ENCODE data around the gene DHCR24.

DHCR24 gene

DNA sequence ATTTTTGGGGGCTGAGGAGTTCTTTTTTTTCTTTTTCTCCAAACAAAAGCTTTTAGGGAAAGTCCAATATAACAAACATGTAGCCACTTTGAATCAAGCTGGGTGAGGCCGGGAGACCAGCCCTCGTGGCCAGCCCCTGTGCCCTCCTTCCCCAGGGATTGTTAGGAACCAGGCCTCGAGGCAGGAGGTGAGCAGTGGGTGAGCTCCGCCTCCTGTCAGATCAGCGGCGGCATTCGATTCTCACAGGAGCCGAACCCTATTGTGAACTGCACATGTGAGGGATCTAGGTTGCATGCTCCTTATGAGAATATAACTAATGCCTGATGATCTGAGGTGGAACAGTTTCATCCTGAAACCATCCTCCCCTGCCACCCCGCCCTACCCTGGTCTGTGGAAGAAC, 44.0 kb downstream of the DHCR24 start:
- FAIRE-seq = no peak

DNA sequence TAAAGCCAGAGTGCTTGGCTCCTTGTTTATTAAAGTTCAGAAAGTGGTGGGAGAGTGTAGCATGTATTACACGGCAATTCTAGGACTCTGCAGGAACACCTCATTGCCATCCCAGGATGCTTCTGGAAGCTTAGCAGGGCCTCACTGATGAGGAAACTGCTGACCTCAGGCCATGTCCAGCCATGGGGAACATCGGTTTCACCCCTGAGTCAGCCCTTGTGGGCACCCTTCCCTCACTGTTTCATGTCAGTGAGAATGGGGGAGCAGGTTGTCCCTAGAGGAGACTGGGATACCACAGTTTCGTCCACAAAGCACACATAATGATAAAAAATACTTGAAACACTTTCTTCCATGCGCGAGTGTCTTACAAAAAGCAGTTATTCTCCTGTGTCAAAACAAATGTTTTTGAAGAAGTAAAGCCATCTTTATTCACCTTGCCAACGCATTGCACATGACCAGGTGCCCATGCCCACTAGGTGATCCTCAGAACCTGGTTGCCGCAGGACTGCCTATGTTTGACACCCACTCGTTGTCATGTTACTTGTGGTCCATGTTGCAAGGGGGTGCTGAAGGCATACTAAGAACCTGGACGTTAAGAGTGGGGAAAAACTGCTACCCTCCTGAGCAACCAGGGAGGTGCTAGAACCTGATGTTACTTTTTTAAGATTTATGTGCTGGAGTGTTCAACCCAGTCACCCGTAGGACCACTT, 44.6 kb downstream of the DHCR24 start:
- no peak for FAIRE-seq

DNA sequence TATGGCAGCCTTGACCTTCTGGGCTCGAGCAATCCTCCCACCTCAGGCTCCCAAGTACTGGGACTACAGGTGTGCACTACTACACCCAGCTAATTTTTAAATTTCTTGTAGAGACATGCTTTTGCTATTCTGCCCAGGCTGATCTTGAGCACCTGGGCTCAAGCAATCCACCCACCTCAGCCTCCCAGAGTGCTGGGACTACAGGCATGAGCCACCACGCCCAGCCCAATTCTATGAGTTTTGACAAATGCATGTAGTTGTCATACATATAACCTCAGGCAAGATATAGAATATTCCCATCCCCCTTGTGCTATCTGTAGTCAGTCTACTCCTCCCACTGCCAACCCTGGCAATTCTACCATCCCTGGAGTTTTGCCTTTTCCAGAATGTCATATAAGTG, 47.2 kb downstream of the DHCR24 start:
- no peak for FAIRE-seq

DNA sequence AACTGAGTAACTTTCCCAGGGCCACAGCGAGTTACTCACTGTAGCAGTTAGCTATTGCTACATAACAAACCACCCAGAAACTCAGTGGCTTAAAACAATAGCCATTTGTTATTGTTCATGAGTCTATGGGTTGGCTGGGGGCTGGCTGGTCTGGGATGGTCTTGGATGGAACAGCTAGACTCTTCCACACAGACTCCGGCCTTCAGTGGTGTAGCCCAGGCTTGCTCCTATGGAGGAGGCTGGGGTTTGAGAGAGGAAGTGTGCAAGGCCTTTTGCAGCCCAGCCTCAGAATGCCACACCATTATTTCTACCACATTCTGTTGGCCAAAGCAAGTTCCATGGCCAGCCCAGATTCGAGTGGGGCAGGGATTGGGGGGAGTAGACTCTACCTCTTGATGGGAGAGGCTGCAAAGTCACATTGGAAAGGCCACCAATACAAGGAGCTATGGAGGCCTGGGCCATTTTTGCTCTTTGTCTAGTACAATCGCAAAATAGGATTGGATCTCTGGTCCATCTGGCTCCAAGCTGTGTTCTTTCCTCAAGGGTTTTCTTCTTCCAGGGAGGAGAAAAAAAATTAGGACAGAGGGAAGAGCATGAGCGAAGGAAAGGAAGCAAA, 48.3 kb downstream of the DHCR24 start:
- no peak for FAIRE-seq

DNA sequence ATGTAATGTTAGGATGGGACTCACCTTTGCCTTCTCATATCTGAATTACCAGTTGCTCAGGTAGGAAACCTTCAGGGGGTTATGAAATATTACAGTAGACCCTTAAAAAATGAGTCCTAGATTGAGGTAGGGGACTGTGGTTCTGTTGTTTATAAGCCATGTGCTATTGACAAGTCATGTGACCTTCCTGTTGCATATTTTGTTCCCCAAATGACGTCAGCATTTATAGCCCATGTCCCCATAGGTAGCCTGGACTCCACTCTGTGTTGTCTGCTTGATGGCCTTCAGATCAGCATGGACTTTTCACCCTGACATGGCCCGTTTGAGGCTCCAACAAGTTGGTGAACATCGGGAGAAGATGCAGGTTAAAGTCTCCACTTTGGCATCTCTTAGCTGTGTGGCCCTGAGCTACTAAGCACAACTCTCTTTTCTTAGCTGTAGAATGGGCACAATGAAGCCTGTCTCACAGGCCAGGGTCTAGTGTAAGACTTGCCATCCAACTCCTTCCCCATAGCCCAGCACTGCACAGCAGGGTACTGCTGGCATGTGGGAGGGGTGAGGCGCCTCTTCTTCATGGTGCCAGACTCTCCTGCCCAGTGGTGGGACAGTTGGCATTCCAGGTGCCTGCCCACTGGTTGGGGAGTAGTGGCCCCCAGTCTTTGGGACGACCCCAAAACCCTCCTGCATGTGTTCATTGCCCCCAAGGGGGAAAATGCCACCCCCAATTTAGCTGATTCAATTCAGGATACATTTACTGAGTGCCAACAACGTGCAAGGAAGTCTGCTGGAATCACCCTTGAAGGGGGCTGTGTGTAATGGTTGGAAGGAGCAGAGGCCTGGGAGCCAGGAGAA, 49.8 kb downstream of the DHCR24 start:
- no peak for FAIRE-seq

DNA sequence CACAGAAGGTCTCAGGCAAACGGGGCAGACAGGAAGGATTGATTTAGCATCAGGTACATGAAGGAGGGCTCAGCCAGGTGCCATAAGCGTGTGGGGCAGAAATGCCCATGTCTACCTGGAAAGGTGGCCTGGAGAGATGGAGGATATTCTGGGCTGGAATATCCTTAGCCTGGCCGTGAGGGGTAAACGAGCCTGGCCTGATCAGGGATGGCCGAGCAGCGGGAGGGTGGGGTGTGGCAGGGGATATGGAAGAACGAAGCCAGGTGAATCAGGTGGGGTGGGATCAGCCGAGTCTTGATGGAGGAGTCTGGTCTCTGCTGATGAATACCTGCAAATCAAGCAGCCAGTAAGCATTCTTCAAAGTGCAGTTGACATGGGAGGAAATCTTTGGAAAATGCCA, 50.4 kb downstream of the DHCR24 start:
- FAIRE-seq = no peak

DNA sequence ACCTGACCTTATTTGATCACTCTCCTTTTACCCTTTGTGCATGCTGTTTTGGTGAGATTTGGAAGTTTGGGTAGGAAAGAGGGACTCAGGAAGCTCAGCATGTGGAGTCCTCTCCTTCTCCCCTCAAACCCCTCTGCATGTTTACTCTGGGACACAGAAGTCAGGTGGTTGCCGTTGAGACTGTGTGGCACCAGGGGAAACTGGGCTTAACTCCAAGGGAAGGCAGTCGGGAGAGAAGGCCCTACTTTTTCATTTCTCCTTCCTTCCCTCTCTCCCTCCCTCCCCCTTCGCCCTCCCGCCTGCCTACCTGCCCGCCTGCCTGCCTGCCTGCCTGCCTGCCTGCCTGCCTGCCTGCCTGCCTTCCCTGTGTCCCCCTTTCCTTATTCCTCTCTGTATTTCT, 51.0 kb downstream of the DHCR24 start:
- FAIRE-seq = no peak

DNA sequence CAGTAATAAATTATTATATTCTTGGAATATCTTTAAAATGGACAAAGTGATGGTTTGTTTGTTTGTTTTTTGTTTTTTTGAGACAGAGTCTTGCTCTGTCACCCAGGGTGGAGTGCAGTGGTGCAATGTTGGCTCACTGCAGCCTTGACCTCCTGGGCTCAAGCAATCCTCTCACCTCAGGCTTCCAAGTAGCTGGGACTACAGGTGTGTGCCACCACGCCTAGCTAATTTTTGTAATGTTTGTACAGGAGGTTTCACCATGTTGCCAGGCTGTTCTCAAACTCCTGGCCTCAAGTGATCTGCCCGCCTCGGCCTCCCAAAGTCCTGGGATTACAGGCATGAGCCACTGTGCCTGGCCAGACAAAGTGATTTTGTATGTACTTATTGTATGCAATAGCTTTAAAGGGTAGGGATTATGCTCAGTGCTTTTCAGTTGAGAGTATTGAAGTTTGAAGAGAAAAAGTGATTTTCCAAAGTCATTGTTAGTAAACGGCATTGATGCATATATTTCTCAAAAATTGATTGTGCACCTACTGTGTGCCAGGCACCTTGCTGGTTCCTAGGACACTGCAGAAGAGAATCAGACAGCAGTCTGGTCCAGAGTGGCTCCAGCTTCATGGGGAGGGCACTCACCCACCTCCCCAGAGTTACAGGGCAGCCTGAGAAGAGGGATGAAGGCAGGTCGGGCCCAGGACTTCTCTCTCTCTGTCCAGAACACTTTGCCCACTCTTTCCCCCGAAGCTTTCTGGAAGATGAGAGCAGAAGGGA, 51.7 kb downstream of the DHCR24 start:
- FAIRE-seq = no peak

DNA sequence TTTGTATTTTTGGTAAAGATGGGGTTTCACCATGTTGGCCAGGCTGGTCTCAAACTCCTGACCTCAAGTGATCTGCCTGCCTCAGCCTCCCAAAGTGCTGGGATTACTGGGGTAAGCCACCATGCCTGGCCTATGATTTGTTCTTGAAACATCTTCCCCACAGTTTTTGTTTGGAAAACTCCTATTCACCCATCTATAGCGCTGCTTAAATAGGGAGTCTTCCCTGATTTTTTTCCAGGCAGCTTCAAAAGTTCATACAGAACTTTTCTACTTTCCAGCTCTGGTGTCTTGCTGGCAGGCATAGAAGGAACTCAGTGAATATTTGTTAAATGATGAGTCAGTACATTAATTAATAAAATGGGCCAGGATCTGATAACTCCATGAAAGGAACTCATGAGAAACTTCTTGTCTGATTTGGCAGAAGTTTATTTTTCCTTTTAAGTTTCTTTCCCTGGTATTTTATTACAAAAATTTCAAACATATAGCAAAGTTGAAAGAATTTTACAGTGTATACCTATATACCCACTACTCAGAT, 52.9 kb downstream of the DHCR24 start:
- no peak for FAIRE-seq

DNA sequence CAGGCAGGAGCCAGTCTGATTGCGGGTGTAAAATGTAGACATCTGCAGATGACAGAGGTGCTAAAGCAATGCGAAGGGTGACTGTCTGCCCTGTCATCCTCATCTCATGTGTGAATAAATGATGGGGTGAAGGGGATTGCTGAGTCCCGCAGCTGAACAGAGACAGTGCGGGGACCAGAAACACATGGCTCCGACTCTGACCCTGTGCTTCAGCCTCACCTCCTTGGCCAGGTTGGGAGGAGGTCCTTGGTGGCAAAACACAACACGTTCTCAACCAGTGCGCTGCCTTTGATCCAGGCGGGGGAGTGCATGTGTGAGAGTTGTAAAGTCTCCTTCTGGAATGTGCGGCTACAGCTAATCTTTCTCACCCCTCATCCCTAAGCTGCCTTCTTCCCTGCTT, 53.9 kb downstream of the DHCR24 start:
- no peak for FAIRE-seq

DNA sequence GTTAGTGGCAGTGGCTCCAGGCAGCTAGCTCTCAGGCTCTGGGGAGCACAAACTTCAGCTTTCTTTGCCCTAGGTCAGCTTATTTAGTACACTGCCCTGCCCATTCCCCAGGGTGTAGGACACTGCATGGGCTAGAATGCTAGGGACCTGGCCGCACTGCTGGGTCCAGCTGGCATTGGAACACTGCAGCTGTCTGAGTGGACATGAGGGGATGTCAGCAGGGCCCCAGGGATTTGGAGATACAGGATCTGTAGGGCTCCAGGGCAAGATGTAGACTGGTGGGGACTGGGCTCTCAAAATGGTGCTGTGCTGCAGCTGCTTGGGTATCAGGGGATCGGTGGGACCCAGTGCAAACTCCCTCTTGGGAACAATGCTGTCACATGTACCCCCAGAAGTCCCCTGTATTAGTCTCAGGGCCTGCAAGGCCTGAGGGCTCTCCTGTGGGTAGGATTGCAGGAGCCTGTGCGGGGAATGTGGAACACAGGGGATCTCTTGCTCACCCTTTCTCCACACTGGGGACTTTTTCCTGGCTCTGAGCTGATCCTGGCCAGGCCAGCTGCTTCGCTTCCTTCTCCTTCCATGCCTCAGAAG, 60.7 kb downstream of the DHCR24 start:
- no peak for FAIRE-seq

DNA sequence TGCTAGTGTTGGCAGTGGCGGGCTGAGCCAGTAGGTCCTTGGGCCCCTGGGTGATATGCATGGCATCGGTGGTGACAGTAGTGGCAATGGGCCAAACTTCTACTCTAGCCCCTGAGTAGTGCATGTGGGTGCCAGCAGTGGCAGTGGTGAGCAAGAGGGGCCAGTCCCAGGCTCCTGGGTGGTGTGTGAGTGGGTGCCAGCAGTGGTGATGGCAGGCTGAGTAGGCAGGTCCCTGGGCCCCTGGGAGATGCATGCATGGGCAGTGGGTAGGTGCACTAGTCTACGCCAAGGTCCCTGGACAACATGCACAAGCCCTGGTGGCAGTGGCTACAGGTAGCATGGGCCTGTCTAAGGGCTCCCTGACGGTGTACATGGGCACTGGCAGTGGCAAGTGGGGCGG, 61.3 kb downstream of the DHCR24 start:
- no peak for FAIRE-seq

DNA sequence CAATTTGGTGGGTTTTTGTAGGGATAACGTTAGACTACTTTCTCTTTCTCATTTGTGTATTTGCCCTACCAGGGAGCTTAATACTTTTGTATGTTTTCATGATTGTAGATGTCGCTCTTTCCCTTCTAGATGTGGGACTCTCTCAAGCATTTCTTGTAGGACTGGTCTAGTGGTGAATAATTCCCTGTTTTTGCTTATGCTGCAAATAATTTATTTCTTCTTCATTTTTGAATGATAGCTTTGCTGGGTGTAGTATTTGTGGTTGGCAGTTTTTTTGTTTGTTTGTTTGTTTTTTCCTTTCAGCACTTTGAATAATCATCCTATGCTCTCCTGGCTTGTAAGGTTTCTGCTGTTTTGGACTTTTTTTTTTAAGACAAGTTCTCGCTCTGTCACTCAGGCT, 63.3 kb downstream of the DHCR24 start:
- no peak for FAIRE-seq

DNA sequence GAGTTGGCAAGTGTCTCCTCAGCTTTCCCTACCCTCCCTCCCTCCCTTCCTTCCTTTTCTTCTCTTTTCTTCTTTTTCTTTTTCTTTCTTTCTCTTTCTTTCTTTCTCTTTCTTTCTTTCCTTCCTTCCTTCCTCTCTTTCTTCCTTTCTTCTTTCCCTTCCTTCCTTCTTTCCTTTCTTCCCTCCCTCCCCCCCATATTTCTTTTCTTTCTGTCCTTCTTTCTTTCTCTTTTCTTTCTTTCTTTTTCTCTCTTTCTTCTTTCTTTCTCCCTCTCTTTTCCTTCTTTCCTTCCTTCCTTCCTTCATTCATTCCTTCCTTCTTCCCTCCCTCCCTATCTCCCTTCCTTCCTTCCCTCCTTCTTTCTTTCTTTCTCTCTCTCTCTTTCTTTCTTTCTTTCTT, 67.3 kb downstream of the DHCR24 start:
- no peak for FAIRE-seq

DNA sequence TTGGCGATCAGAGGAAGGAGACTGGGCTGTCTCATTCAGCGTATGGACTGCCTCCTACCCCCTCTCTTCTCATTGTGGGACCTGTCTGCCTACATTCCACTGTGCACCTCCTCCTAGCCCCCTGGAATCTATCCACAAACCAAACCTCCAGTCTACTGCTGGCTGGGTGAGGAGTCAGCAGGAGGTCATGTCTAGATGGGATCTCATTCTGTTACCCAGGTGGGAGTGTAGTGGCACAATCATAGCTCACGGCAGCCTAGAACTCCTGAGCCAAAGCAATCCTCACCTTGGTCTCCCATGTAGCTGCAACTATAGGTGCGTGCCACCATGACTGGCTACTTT, 67.8 kb downstream of the DHCR24 start:
- no peak for FAIRE-seq

DNA sequence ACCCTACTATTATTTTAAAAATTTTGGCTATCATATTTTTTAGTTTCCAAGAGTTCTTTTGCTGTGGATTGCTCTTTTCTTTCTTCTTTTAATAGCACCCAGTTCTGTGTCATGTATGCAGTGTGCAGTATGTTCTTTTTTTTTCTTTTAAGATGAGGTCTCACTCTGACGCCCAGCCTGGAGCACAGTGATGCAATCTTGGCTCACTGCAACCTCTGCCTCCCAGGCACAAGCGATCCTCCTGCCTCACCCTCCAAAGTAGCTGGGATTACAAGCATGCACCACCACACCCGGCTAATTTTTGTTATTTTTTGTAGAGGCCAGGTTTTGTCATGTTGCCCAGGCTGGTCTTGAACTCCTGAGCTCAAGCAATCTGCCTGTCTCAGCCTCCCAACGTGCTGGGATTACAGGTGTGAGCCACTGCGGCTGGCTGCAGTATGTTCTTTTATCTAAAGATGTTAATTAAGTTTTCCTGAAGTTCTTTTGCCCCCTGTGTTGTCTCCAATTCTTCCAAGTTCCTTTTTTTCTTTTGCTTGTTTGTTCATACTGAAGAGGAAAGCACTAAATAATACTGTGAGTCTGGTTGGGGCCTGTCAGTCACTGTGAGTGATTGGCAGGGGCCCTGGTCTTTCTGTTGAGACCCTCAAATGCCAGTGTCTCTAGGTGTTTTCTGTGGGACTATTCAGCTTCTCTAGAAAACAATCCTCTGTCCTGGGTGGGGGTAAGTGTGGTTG, 68.4 kb downstream of the DHCR24 start:
- no peak for FAIRE-seq

DNA sequence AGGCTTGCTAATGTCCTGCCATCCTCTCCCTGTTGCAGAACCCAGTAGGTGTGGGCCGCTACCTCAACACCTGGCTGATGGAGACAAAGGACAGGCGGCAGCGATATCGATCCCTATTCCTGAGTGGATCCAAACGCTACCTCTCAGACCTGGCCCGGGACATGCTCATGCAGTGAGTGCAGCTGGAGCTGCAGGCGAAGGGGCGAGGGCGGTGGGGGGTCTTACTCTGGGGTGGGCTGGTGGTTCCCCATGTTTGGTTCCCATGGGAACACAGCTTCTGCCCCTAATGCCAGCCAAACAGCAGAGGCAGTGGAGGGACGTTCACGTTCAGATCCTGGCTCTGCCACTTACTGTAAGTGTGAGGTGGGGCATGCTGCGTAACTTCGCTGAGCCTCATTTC, 70.0 kb downstream of the DHCR24 start:
- no peak for FAIRE-seq

DNA sequence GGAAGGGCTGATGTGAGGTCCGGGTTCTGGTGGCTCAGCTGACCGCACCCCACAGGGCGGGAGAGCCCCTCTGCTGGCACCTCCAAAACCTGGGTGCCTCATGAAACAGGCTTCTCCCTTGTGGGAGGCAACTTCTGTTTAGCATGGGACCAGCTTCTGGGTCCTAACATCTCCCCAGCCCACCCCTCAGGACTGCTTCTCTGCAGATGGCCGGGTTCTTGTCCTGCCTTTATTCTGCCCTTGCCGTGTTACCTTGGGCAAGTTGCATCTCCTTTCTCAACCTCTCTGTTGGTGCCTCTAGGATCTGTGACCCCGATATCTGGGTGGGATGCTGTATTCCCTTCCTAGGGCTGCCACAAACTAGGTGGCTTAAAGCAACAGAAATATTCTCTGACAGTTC, 70.9 kb downstream of the DHCR24 start:
- FAIRE-seq = no peak

DNA sequence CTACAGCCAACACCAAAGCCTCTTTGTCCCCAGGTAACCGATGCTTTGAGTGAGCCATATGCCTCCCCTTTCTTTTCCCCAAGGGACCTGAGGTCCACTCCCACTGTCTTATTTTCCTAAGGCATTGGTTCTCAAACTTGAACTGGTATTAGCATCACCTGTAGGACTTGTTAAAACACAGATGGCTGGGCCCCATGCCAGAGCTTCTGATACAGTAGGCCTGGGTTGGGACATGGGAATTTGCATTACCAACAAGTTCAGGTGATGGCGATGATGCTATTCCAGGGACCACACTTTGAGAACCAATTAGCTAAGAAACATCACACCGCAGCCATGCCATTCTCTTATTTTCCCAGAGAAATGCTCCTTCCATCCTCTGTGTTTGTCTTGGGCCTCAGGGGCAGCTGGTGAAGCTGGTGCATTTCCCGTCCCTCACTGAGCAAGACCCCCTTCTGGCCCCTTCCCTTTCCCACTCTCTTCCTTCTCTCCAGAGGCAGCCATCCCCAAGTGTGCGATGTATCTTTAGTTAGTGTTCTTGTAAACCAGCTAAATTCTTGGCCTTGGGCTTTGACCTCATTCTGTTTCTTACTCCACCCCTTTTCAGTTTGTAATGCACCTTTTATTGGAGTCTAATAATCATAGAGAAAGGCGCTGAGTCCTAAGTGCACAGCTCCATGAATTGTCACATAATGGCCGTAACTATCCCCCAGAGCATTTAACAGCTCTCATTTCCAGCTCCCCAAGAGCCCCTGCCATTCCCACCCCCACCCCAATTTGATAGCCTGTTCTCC, 71.7 kb downstream of the DHCR24 start:
- FAIRE-seq = no peak

DNA sequence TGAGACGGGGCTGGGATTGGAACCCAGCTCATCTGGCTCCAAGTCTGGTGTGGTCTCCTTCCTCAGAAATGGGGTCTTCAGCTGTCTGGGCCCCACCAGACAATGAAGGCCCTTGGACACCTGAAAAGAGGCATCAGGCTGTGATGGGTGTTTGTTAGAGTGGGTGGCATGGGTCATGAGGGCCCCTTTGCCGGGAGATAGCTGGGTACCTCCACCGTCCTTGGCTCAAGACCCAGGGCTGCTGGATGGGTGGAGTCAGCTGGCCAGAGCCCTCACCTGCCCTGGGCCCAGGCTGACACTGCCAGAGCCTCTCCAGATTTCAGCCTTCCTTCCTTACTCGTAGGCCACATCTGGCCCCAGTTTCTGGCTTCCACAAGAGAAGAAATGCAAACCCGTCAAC, 72.4 kb downstream of the DHCR24 start:
- FAIRE-seq = no peak

DNA sequence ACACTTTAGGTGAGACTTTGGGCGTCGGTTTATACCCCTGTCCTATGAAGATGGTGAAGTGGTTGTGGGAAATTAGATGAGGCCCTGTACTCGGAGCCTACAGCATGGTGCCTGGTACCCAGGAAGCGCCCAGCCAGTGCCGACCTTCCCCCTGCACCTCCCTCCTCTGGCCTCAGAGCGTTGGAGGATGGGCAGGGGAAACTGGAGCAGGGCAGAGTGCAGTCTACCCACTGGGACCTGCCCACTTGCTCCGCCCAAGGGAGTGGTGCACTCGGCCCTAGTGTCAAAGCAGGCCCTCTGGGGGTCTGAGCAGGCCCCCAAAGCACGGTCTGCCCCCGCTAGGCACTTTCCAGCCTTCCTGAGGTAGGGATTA, 72.9 kb downstream of the DHCR24 start:
- no peak for FAIRE-seq

All from A204.1 (cell line).